Activated naive CD8-positive, alpha-beta T cell treated with anti-CD3 and anti-CD28 coated beads, Interleukin-2, amount 10 ng/mL, durations not matched to agents 7 days and 5 days (primary cell): Measurements from ENCODE around the gene TECPR1. TPM values are rescaled to one million over a fixed set of nuclear protein-coding genes. Genes with fewer than 3 reads are reported as not detected.

Experiments
- ATAC-seq: fragments of 150-1000 bp; cut with Tn5 transposase; one replicate; pipeline ENCODE4 v1.10.0; 2021; ENCODE audit warnings: low read depth, moderate library complexity
- POLR2A ChIA-PET: fragments of 350-600 bp; sonication (Branson Sonifier 250); formaldehyde crosslinking; loops from one replicate; lab custom pipeline; 2021; ENCODE audit warnings: antibody characterized with exemption; lab: Charles Lee
- DNase-seq: peaks from one replicate; pipeline ENCODE4 v3.0.0; 2021
- H3K27ac Mint-ChIP-seq: one replicate; pipeline ENCODE4 v1.8.0; 2022; ENCODE audit warnings: mild to moderate bottlenecking, mixed read lengths
- H3K27me3 Mint-ChIP-seq: one replicate; pipeline ENCODE4 v1.8.0; 2022; ENCODE audit warnings: mild to moderate bottlenecking, moderate library complexity, mixed read lengths
- H3K36me3 Mint-ChIP-seq: one replicate; pipeline ENCODE4 v1.8.0; 2021; ENCODE audit warnings: mild to moderate bottlenecking, mixed read lengths
- H3K4me1 Mint-ChIP-seq: one replicate; pipeline ENCODE4 v1.8.0; 2021; ENCODE audit warnings: mixed read lengths
- H3K4me3 Mint-ChIP-seq: one replicate; pipeline ENCODE4 v1.8.0; 2022; ENCODE audit warnings: mild to moderate bottlenecking, moderate library complexity, mixed read lengths
- H3K9me3 Mint-ChIP-seq: one replicate; pipeline ENCODE4 v1.8.0; 2021; ENCODE audit warnings: mixed read lengths
- total RNA-seq, 2 experiments: library from RNA; stranded (reverse); gene quantifications; one replicate each; pipeline ENCODE4 v1.2.3, GENCODE V29; 2021

TECPR1 gene
- total RNA-seq, 2 experiments from 2014 or later, result 78.9 to 80.2 TPM

- Mint-ChIP-seq H3K4me1 (peaks cover 35% of the 10 kb centered on the region), H3K4me3 (peak overlapping the region; percentile 49), H3K36me3 (peaks cover 23% of the 10 kb centered on the region), H3K27ac (no peak overlapping the region), H3K27me3 (no peaks in the 10 kb centered on the region), H3K9me3 (peaks cover 1% of the 10 kb centered on the region)
- POLR2A ChIA-PET, result interaction anchor here (3.3 kb wide), 1 partner anchor 47 kb away, joined by 26 read pairs; no protein-coding TSS in a partner anchor
- DNase-seq (no peak), ATAC-seq (no peak)
These were observed 47.9 kb downstream of the TECPR1 start for GRCh38 chr7:98203964-98204605.

DNA sequence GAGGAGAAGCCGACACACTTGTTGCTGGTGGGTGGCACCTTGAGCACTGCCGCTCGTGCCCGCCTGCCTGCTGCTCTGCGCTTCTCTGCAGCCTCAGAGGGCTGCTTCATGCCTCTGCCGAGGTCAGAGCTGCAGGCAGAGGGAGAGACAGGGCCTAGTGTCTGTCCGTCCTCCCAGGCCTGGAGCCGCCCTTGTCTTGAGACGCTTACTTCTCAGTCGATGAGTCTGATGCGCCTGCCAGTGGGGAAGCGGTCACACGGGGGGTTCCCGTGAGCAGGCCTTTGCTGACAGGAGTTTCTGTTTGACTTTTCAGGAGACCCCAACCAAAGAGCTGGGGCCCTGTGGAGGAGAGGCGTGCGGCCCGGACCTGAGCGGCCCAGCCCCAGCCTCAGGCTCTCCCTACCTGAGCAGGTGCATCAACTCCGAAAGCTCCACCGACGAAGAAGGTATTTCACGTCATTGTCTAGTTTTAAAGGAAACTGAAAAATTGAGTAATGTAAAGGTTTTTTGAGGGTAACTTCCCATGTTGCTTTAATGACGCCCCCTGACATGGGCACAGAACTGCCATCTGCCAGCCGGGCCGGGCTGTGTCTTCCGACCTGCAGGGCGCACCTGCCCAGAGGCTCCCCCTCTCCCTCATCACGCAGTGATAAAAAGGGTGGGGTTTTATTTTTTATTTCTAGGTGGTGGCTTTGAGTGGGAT, 48.6 kb downstream of the TECPR1 start:
- ATAC-seq, result no peak
- peak overlapping the region; percentile 57 for H3K4me3 Mint-ChIP-seq
- H3K4me1 Mint-ChIP-seq, result peaks cover 35% of the 10 kb centered on the region
- H3K36me3 Mint-ChIP-seq, result peaks cover 25% of the 10 kb centered on the region
- no peaks in the 10 kb centered on the region for H3K27me3 Mint-ChIP-seq
- peaks cover 3% of the 10 kb centered on the region for H3K9me3 Mint-ChIP-seq
- H3K27ac Mint-ChIP-seq, result peak overlapping the region; percentile 86
- no peak for DNase-seq
- POLR2A ChIA-PET, result interaction anchor here (0.6 to 3.3 kb wide), 4 partner anchors 46 to 1086 kb away, joined by 3 to 26 read pairs (median 3); partner anchors contain the start of gene SDHAF3

DNA sequence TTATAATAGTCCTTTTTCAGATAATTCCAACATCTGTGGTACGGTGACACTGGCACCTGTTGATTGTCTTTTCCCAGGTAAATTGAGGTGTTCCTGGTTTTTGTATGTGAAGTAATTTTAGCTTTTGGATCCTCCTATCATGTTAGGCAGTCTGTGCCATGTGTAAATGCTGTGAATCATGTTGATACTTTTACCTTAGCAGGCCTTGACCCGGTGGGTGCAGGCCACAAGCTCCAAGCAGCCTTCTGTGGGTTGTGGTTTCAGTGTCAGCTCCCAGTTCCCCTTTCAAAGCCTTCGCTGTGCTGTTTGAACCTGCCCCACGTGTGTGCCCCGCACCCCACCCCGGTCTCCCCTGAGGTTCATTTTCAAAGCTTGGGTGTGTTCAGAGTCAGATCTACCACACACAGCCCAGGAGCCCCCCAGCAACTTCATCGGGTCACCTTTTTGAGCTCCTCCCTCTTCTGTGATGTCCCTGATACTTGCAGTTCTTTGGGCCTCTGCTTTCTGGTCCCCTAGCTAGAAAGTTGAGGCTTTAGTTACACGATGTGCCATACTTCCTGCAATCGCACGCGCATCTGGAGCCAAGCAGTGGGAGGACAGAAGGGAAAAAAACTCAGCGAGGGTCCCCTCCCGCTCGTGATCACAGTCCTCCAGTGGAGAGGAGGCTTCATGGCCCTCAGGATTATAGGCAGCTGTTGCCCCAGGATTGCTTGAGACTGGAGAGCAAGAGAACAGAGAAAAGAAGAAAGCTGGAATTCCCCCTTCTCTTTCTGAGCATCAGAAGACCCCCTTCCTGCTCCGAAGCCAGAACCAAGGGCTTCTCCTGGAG, 49.5 kb downstream of the TECPR1 start:
- peak overlapping the region; percentile 86 for H3K27ac Mint-ChIP-seq
- H3K4me3 Mint-ChIP-seq, result peak overlapping the region; percentile 77
- DNase-seq (peak; percentile 80), ATAC-seq (peak; percentile 85)
- POLR2A ChIA-PET, result interaction anchor here (0.6 to 3.3 kb wide), 6 partner anchors 11 to 1085 kb away, joined by 3 to 26 read pairs (median 4); partner anchors contain the start of gene SDHAF3
- H3K36me3 Mint-ChIP-seq, result peaks cover 25% of the 10 kb centered on the region
- H3K27me3 Mint-ChIP-seq, result no peaks in the 10 kb centered on the region
- peaks cover 3% of the 10 kb centered on the region for H3K9me3 Mint-ChIP-seq
- peaks cover 35% of the 10 kb centered on the region for H3K4me1 Mint-ChIP-seq

- peaks cover 21% of the 10 kb centered on the region for H3K36me3 Mint-ChIP-seq
- H3K27ac Mint-ChIP-seq, result peak overlapping the region; percentile 30
- POLR2A ChIA-PET, result no interaction called here
- peak overlapping the region; percentile 32 for H3K4me3 Mint-ChIP-seq
- DNase-seq, result no peak
- peaks cover 3% of the 10 kb centered on the region for H3K9me3 Mint-ChIP-seq
- H3K27me3 Mint-ChIP-seq, result no peaks in the 10 kb centered on the region
- peak; percentile 17 for ATAC-seq
- H3K4me1 Mint-ChIP-seq, result peaks cover 35% of the 10 kb centered on the region
These were observed 51.7 kb downstream of the TECPR1 start for GRCh38 chr7:98200364-98200763.

DNA sequence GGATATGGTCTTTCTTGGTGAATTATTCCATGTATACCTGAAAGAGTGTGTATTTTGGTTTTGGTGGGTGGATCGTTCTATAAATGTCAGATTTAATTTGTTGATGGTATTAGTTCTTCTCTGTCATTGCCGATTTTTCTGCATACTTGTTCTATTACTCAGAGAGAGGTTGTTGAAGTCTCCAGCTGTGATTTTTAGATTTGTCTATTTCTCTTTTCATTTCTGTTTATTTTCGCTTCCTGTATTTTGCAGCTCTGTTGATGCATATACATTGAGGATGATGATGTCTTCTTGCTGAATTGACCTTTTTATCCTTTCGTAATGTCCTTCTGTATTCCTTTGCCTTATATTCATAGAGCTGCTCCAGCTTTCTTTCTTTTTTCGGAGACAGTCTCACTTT, 52.9 kb downstream of the TECPR1 start:
- H3K4me3 Mint-ChIP-seq, result no peak overlapping the region
- DNase-seq (no peak), ATAC-seq (no peak)
- no peaks in the 10 kb centered on the region for H3K27me3 Mint-ChIP-seq
- peaks cover 3% of the 10 kb centered on the region for H3K9me3 Mint-ChIP-seq
- H3K27ac Mint-ChIP-seq, result no peak overlapping the region
- POLR2A ChIA-PET, result no interaction called here
- peaks cover 17% of the 10 kb centered on the region for H3K36me3 Mint-ChIP-seq
- peaks cover 32% of the 10 kb centered on the region for H3K4me1 Mint-ChIP-seq

DNA sequence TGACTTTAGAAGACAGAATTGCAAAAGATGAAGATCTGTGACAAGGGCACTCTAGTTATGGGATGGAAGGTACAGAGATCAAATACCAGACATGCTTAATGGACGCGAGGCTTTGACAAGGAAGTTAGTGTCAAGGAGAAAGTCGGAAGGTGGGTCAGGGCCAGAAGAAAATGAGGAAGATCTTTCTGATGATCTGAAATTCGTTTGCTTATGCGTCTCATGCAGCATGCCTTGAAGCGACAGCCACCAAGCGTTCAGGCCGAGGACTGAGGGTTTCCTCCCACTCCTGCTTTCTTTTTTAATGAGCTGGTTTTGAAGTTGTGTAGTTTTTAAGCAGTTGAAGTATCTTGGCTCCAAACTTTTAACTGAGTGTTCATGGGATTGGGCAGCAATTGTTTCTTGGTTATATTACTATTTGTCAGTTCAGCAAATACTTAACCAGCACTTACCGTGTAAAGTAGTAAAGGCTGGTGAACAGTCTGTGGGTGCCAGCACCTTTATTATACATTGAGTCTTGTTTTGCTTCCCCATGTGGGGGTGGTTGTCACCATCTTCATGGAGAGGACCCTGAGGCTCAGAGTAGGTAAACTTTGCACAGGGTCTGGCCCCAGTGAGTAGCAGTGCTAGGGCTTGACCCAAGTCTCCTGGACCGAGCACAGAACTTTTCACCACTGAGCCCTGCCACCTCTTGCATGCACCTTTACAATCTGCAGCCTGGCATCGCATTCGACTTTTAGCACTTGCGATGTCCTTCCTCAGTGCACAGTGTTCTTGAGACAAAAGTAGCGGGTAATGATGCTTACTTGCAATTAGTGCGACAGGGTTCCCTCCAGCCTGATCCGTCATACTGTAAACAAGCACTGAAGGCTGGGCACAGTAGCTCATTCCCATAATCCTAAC, 55.1 kb downstream of the TECPR1 start:
- Mint-ChIP-seq H3K4me3 (no peak overlapping the region), H3K4me1 (peaks cover 17% of the 10 kb centered on the region), H3K27ac (no peak overlapping the region), H3K36me3 (peaks cover 11% of the 10 kb centered on the region), H3K9me3 (peaks cover 3% of the 10 kb centered on the region), H3K27me3 (no peaks in the 10 kb centered on the region)
- ATAC-seq, result no peak
- DNase-seq, result no peak
- POLR2A ChIA-PET, result no interaction called here

GRCh38 chr7:98194672-98195457, 57.2 kb downstream of the TECPR1 start:
- peaks cover 14% of the 10 kb centered on the region for H3K36me3 Mint-ChIP-seq
- POLR2A ChIA-PET, result no interaction called here
- DNase-seq (no peak), ATAC-seq (no peak)
- H3K27ac Mint-ChIP-seq, result no peak overlapping the region
- no peaks in the 10 kb centered on the region for H3K27me3 Mint-ChIP-seq
- peaks cover 3% of the 10 kb centered on the region for H3K9me3 Mint-ChIP-seq
- H3K4me3 Mint-ChIP-seq, result no peak overlapping the region
- peaks cover 3% of the 10 kb centered on the region for H3K4me1 Mint-ChIP-seq

GRCh38 chr7:98194186-98194585, 57.8 kb downstream of the TECPR1 start:
- peaks cover 18% of the 10 kb centered on the region for H3K36me3 Mint-ChIP-seq

DNA sequence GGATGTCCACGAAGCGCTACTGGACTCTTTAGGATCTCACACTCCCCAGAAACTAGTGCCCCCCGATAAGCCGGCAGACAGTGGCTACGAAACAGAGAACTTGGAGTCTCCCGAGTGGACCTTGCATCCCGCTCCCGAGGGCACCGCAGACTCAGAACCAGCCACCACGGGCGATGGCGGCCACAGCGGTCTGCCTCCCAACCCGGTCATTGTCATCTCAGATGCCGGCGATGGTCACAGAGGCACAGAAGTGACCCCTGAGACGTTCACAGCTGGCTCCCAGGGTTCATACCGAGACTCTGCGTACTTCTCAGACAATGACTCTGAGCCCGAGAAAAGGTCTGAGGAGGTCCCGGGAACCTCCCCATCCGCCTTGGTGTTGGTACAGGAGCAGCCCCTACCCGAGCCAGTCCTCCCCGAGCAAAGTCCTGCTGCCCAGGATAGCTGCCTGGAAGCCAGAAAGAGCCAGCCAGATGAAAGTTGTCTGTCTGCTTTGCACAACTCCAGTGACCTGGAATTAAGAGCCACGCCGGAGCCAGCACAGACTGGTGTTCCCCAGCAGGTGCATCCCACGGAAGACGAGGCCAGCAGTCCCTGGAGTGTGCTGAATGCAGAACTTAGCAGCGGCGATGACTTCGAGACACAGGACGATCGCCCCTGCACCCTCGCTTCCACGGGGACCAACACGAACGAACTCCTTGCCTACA, 58.4 kb downstream of the TECPR1 start:
- peaks cover 8% of the 10 kb centered on the region for H3K4me1 Mint-ChIP-seq
- H3K9me3 Mint-ChIP-seq, result peaks cover 4% of the 10 kb centered on the region
- DNase-seq (no peak), ATAC-seq (no peak)
- H3K27ac Mint-ChIP-seq, result no peak overlapping the region
- peaks cover 20% of the 10 kb centered on the region for H3K36me3 Mint-ChIP-seq
- POLR2A ChIA-PET, result no interaction called here
- no peak overlapping the region for H3K4me3 Mint-ChIP-seq
- H3K27me3 Mint-ChIP-seq, result no peaks in the 10 kb centered on the region

More at GRCh38 chr7:98194186-98194585, 57.8 kb downstream of the TECPR1 start:
- no peak overlapping the region for H3K27ac Mint-ChIP-seq
- POLR2A ChIA-PET, result no interaction called here
- ATAC-seq (no peak), DNase-seq (no peak)
- peaks cover 6% of the 10 kb centered on the region for H3K9me3 Mint-ChIP-seq
- H3K27me3 Mint-ChIP-seq, result no peaks in the 10 kb centered on the region
- H3K4me1 Mint-ChIP-seq, result peaks cover 8% of the 10 kb centered on the region
- H3K4me3 Mint-ChIP-seq, result no peak overlapping the region

DNA sequence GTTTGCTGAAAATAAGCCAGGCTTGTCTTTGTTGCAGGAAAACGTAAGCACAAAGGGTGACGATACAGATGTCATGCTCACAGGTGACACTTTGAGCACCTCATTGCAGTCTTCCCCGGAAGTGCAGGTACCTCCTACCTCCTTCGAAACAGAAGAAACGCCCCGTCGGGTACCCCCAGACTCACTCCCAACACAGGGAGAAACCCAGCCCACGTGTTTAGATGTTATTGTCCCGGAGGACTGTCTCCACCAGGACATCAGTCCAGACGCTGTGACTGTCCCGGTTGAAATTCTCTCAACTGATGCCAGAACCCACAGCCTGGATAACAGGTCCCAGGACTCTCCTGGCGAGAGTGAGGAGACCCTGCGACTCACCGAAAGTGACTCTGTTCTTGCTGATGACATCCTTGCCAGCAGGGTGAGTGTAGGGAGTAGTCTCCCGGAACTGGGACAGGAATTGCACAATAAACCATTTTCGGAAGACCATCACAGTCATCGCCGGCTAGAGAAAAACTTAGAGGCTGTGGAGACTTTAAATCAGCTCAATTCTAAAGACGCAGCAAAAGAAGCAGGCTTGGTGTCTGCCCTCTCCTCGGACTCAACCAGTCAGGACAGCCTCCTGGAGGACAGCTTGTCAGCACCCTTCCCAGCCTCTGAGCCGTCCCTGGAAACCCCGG, 59.1 kb downstream of the TECPR1 start:
- H3K27me3 Mint-ChIP-seq, result no peaks in the 10 kb centered on the region
- peaks cover 4% of the 10 kb centered on the region for H3K9me3 Mint-ChIP-seq
- POLR2A ChIA-PET, result no interaction called here
- DNase-seq (no peak), ATAC-seq (no peak)
- peaks cover 25% of the 10 kb centered on the region for H3K36me3 Mint-ChIP-seq
- no peak overlapping the region for H3K4me3 Mint-ChIP-seq
- H3K27ac Mint-ChIP-seq, result no peak overlapping the region
- peaks cover 10% of the 10 kb centered on the region for H3K4me1 Mint-ChIP-seq
